ENCODE measurements around the gene CDK16. TPM values are rescaled to one million over a fixed set of nuclear protein-coding genes. Genes with fewer than 3 reads are reported as not detected.

Gene CDK16
- total and polyA plus RNA-seq, 2 of the 13 experiments (the other 11 are each of a cell fraction or from before 2014, with no cell fraction given), result 64.5 to 225 TPM

DNA sequence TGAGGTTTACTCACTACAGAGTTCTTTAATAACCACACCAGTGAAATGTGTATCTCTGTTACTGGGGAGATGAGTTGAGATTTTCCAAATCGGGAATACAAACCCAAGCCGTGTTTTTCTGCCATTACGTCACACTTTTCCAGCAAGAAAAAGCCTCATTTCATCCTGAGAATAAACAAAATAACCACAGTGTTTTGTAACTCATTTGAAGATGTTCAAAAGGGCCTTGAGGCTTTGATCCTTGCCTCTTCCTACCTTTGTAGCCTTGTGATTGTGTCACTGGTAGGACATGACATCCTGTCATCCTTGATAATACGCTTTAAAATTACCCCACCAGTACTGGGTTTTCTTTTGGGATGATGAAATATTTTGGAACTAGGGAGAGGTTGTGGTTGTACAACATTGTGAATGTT lies 17.2 kb downstream of the CDK16 start:
- Histone ChIP-seq H2AFZ (ENCODE audit: low read length) (no peak overlapping the region), H3K9ac (ENCODE audit: insufficient read depth, low read depth, low read length) (no peak overlapping the region), H3K4me3 (replicated peaks in 1 of 3; ENCODE audit: insufficient read depth in 1 of 3, low read depth in 2 of 3, low read length in 3 of 3) (no peak overlapping the region; a peak in 1 of 6 replicates), H3K36me3 (replicated peaks in 1 of 2; ENCODE audit: control insufficient read depth in 1 of 2, insufficient read depth in 2 of 2, low read length in 2 of 2) (peaks cover 1 to 15% of the 10 kb centered on the region in 2 experiments; a peak in 3 of 5 replicates), H4K20me1 (ENCODE audit: insufficient read depth, low read length) (no peaks in the 10 kb centered on the region), H3K27ac (ENCODE audit: extremely low read length, insufficient read depth, low read length) (peak overlapping the region; percentile 31), H3K9me3 (ENCODE audit: low read length) (no peaks in the 10 kb centered on the region), H3K4me2 (ENCODE audit: low read depth, low read length) (peak overlapping the region; percentile 60), H3K27me3 (ENCODE audit: control insufficient read depth in 1 of 2, insufficient read depth in 2 of 2, low read length in 2 of 2) (no peaks in the 10 kb centered on the region; a peak in 1 of 5 replicates), H3K79me2 (ENCODE audit: insufficient read depth, low read length) (peaks cover 29% of the 10 kb centered on the region), H3K4me1 (ENCODE audit: insufficient read depth, low read length) (peaks cover 41% of the 10 kb centered on the region)
- DNase-seq (ENCODE audit: low spot score) (peak; percentile 69), ATAC-seq (no peak), FAIRE-seq (no peak)
- CTCF ChIA-PET (ENCODE audit: low intra/inter-chr PET ratio, low total read pairs), result no interaction called here
- POLR2A ChIA-PET, result no interaction called here
- BruUV-seq (replicated peaks), result no TSS peak
- intact Hi-C loops (cut with micrococcal nuclease; ENCODE audit: unreplicated experiment), result loop anchor here (10.0 kb wide), 1 partner anchor 79 kb away; no protein-coding TSS in a partner anchor
- 22% methylated on average over 4 of the region's 4 CpGs for WGBS (ENCODE audit: low lambda C conversion rate)
- in situ Hi-C loops (cut with HindIII; ENCODE audit: extremely low pct_ligation_motif_present, low pct_unique_long_range_greater_than_20kb), result no loop called here
- no peak for TF ChIP-seq FOXM1 (CRISPR knock-in tag; IDR thresholded peaks at IDR 0.05)
- TF ChIP-seq, protein P1, sequence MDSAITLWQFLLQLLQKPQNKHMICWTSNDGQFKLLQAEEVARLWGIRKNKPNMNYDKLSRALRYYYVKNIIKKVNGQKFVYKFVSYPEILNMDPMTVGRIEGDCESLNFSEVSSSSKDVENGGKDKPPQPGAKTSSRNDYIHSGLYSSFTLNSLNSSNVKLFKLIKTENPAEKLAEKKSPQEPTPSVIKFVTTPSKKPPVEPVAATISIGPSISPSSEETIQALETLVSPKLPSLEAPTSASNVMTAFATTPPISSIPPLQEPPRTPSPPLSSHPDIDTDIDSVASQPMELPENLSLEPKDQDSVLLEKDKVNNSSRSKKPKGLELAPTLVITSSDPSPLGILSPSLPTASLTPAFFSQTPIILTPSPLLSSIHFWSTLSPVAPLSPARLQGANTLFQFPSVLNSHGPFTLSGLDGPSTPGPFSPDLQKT (CRISPR knock-in tag; IDR thresholded peaks at IDR 0.05; ENCODE audit: borderline replicate concordance), result no peak
- TF ChIP-seq ZNF143 (CRISPR knock-in tag; IDR thresholded peaks at IDR 0.05), result no peak
- TF ChIP-seq HMGXB4 (CRISPR knock-in tag; IDR thresholded peaks at IDR 0.05; ENCODE audit: borderline replicate concordance in 1 of 2, low read depth in 1 of 2), result no peak
- TF ChIP-seq, protein P2, sequence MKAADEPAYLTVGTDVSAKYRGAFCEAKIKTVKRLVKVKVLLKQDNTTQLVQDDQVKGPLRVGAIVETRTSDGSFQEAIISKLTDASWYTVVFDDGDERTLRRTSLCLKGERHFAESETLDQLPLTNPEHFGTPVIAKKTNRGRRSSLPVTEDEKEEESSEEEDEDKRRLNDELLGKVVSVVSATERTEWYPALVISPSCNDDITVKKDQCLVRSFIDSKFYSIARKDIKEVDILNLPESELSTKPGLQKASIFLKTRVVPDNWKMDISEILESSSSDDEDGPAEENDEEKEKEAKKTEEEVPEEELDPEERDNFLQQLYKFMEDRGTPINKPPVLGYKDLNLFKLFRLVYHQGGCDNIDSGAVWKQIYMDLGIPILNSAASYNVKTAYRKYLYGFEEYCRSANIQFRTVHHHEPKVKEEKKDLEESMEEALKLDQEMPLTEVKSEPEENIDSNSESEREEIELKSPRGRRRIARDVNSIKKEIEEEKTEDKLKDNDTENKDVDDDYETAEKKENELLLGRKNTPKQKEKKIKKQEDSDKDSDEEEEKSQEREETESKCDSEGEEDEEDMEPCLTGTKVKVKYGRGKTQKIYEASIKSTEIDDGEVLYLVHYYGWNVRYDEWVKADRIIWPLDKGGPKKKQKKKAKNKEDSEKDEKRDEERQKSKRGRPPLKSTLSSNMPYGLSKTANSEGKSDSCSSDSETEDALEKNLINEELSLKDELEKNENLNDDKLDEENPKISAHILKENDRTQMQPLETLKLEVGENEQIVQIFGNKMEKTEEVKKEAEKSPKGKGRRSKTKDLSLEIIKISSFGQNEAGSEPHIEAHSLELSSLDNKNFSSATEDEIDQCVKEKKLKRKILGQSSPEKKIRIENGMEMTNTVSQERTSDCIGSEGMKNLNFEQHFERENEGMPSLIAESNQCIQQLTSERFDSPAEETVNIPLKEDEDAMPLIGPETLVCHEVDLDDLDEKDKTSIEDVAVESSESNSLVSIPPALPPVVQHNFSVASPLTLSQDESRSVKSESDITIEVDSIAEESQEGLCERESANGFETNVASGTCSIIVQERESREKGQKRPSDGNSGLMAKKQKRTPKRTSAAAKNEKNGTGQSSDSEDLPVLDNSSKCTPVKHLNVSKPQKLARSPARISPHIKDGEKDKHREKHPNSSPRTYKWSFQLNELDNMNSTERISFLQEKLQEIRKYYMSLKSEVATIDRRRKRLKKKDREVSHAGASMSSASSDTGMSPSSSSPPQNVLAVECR (CRISPR knock-in tag; IDR thresholded peaks at IDR 0.05; ENCODE audit: borderline replicate concordance), result no peak
- TF ChIP-seq HOXD1 (CRISPR knock-in tag; IDR thresholded peaks at IDR 0.05), result no peak
- no peak for TF ChIP-seq SP5 (CRISPR knock-in tag; IDR thresholded peaks at IDR 0.05; ENCODE audit: borderline replicate concordance, low read depth)
- TF ChIP-seq KLF16 (CRISPR knock-in tag; IDR thresholded peaks at IDR 0.05), result no peak
- no peak for TF ChIP-seq ZZZ3 (CRISPR knock-in tag; IDR thresholded peaks at IDR 0.05; ENCODE audit: borderline replicate concordance)
- peak; percentile 55; the same call in 1 of the 2 replicates for TF ChIP-seq HMG20A (CRISPR knock-in tag; IDR thresholded peaks at IDR 0.05; ENCODE audit: borderline replicate concordance)
- no peak for TF ChIP-seq NR2F1 (CRISPR knock-in tag; IDR thresholded peaks at IDR 0.05)
- no peak for TF ChIP-seq ZNF589 (CRISPR knock-in tag; conservative IDR thresholded peaks at IDR 0.05)
- TF ChIP-seq, protein P3, sequence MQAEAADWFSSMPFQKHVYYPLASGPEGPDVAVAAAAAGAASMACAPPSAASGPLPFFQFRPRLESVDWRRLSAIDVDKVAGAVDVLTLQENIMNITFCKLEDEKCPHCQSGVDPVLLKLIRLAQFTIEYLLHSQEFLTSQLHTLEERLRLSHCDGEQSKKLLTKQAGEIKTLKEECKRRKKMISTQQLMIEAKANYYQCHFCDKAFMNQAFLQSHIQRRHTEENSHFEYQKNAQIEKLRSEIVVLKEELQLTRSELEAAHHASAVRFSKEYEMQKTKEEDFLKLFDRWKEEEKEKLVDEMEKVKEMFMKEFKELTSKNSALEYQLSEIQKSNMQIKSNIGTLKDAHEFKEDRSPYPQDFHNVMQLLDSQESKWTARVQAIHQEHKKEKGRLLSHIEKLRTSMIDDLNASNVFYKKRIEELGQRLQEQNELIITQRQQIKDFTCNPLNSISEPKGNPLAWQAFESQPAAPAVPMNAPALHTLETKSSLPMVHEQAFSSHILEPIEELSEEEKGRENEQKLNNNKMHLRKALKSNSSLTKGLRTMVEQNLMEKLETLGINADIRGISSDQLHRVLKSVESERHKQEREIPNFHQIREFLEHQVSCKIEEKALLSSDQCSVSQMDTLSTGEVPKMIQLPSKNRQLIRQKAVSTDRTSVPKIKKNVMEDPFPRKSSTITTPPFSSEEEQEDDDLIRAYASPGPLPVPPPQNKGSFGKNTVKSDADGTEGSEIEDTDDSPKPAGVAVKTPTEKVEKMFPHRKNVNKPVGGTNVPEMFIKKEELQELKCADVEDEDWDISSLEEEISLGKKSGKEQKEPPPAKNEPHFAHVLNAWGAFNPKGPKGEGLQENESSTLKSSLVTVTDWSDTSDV (CRISPR knock-in tag; IDR thresholded peaks at IDR 0.05), result no peak
- TF ChIP-seq MXD3 (CRISPR knock-in tag; IDR thresholded peaks at IDR 0.05), result no peak

Measured in HepG2 (cell line).